AG08395 (cell line): Measurements from ENCODE around the gene TWNK.
"Not testable (repeated sequence)": the region's sequence is repeated elsewhere in the genome, so short reads cannot be mapped to it uniquely, and the experiment has no call there.

ENCODE experiments used
- DNase-seq: peaks from one replicate; pipeline ENCODE4 v3.0.0; 2012; ENCODE audit warnings: mixed read lengths, low spot score

The TWNK gene

GRCh38 chr10:100972904-100973535, 14.3 kb upstream of the TWNK start:
- no peak for DNase-seq

- DNase-seq = not testable (repeated sequence)
Observed at GRCh38 chr10:100975397-100975796, 11.9 kb upstream of the TWNK start.

- no peak for DNase-seq
Observed at GRCh38 chr10:100976906-100977305, 10.4 kb upstream of the TWNK start.

- no peak for DNase-seq
Observed at GRCh38 chr10:100977436-100977835, 9.9 kb upstream of the TWNK start.

GRCh38 chr10:100978121-100978900, 9.0 kb upstream of the TWNK start:
- DNase-seq = no peak

GRCh38 chr10:100978901-100979195, 8.5 kb upstream of the TWNK start:
- DNase-seq = no peak

- DNase-seq = no peak
Observed at GRCh38 chr10:100979791-100980272, 7.5 kb upstream of the TWNK start.

GRCh38 chr10:100980311-100980710, 7.0 kb upstream of the TWNK start:
- DNase-seq = no peak

GRCh38 chr10:100980711-100981110, 6.6 kb upstream of the TWNK start:
- DNase-seq = no peak

GRCh38 chr10:100981178-100981772, 6.1 kb upstream of the TWNK start:
- no peak for DNase-seq

GRCh38 chr10:100982916-100983830, 4.2 kb upstream of the TWNK start:
- no peak for DNase-seq

GRCh38 chr10:100983868-100984671, 3.3 kb upstream of the TWNK start:
- no peak for DNase-seq

- DNase-seq = no peak
Observed at GRCh38 chr10:100984672-100985177, 2.6 kb upstream of the TWNK start.

- no peak for DNase-seq
Observed at GRCh38 chr10:100985336-100985735, 2.0 kb upstream of the TWNK start.

- no peak for DNase-seq
Observed at GRCh38 chr10:100986623-100986951, 756 bp upstream of the TWNK start.

GRCh38 chr10:100987685-100988049, 324 bp downstream of the TWNK start:
- DNase-seq = no peak

- no peak for DNase-seq
Observed at GRCh38 chr10:100988166-100988565, 823 bp downstream of the TWNK start.

GRCh38 chr10:100989088-100989487, 1.7 kb downstream of the TWNK start:
- no peak for DNase-seq

- peak; percentile 54 for DNase-seq
Observed at GRCh38 chr10:100993986-100994708, 6.8 kb downstream of the TWNK start.

- DNase-seq = no peak
Observed at GRCh38 chr10:100995181-100995580, 7.8 kb downstream of the TWNK start.
